CD4-positive, alpha-beta T cell treated with Interleukin-10 for 1 hour (primary cell): ENCODE measurements around the gene PDK1.

Experiments used
- DNase-seq: peaks from one replicate; pipeline ENCODE4 v3.0.0-alpha.2; 2020

The PDK1 gene

DNA sequence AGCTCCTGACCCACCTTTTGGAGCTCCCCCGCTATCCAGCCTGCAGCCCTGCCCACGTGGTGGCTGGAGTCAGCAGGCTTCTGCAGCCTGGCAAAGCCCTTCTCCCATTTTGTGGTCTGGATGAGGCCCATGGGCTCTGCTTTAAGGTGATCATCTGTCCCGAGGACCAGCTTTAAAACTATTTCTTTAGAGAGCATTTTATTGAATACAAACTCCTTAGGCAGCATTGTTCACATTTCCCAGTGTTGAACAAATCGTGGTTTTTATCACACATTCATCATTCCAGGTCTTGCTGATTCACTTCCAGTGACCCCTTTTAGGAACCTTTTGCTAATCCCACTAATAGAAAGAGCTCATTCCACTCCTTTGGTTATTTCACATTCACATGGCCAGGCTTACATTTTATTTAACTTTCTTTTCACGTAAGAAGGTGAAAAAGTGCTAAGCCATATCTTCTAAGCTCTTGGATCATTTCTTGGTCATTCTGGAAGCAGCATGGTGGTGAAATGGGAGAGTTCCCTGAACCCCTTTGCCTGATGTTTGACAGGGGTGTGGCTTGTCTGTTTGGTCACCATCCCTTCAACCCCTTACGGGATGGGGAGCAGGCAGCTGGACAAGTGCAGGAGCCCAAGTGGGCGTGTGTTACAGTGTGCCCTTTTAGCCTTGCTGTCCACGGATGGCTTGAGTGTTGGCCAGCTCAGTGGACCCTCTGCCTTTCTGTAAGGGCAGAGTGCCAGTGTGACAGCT is 99.4 kb downstream of the PDK1 start:
- no peak for DNase-seq

GRCh38 chr2:172655838-172656573 is 100.1 kb downstream of the PDK1 start:
- no peak for DNase-seq
